ENCODE measurements around the gene LRRC4C.
A peak's percentile ranks its signal among the peaks of the same experiment; 100 is the strongest.

LRRC4C gene

DNA sequence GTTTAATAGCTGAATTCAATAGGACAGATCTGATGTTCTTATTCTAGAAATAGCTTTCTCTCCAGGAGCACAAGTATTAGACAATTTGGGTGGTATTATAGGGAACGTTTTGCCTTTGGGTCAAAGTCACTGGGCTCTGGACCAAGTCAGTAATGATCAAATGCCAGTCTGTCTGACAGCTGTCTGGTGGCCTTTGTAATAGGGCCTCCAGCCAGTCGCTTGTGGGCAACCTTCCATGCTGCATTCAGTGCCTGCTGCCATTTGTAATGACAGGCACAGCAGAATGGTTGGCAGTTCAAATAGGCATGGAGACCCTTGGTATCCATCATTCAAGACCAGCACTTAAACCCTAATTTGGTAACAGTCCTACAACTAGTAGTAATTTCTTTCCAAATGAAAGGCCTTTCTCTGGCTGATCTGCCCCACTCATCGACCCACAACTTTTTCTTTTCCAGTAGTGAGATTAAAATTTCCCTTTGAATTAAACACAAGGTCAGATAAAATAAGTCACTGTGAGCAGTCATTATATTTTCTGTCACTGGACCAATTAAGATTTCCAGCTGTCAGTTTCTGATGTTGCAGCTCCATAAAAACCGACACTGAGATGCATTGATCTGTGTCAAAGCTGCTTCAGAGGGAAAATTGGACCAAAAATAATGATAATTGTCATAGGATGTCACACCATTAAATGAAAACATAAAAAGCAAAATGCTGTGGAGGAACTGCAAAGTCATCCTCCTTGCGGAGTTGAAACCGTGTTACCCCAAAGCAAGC lies 1038.1 kb downstream of the LRRC4C start:
- DNase-seq: no peak

DNA sequence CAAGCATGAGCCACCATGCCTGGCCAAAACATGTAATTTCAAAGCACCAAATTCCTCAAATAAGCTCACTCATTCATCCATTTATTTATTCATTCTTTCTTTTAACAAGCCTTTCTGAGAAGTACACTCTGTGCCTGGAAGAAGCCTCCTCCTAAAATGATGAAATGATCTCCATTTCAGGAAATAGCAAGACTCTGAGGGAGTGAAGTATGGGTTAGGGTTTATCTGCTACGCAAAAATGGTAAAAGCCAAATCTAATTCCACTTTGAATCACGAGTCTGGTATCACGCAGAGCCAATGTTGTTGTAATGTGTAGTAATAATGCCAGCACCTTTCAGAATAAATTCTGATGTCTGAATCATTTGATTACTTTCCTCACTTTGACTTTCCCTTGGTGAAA lies 1041.8 kb downstream of the LRRC4C start:
- no peak for DNase-seq

DNA sequence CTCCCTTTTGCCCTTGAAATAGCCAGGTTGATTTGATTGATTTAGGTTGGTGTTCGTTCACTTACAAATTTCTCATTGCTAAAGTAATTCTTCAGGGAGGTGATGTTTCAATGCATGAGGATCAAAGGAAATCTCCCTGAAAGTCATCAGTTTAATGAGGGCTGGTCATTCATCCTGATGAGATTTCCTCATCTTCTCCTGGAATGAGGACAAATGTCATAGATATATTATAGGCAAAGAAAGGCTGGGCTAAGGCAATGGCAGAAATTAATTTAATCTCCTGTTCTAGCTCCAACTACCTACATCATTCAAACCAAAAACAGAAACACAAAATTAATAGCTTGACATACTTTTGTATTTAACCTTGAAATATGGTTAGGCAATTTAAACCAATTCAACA lies 1052.1 kb downstream of the LRRC4C start:
- DNase-seq: no peak

DNA sequence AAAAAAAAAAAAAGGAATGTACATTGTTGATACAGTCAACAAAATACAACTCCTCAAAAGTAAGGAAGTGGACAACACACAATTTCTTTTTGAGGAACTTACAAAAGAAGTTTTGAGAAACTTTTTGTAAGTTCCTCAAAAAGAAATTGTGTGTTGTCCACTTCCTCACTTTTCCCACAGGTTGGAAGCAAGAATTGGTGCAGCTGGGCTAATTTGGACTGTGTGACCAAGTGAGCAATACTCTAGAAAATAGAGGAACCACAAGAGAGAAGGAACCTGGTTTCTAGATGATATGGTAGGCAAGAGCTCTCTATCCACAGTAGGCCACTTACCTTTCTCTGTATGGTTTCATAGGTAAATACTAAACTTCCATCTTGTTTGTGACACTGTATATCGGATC lies 1053.8 kb downstream of the LRRC4C start:
- no peak for DNase-seq

DNA sequence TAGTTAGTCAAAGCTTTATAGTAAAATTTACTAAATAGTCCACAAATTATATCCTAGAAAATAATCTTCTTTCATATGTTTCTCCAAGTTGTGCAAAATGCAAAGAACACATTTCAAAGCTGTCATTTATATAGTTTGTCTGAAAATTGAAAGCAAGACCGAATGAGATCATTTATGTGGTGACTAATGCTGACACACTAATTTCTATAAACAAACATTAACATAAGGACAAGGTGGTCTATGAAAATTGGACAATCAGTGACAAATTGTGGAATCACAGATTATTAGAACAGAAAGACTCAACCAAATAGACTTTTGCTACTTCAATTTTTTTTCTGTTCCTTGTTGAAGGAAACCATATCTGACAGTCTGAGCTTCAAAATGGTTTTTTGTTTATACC lies 1056.1 kb downstream of the LRRC4C start:
- DNase-seq: no peak

DNA sequence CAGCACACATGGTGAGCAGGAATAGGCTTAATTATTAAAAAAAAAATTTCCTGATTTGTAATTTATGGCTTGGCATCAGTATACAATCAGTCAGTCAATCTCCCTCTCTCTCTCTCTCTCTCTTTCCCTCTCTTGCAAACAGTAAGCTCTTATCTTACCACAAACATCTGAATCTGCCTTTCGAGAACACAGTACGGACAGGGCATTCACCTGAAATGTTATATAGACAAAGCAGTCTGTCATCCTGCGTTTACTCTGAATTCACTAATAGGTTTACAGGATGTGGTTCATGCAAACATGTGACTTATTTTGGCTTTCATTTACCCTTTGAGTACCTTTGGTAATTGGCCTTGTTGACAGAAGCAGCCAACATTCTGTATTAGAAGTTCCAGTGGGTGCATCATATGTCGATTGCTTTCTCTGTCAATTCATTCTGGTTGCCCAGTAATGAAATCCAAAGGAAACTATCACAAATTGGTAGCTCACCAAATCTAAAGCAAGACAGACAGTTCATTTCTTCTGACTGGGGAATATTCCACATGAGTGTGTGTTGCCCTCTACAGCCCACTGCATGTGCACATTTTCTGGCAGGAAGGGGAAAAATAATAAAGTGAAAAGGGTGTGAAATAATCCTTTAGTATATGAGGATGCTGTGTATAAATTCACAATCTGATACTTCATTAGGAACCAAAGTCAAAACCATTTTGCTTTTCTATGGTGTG lies 1058.2 kb downstream of the LRRC4C start:
- DNase-seq: peak; percentile 4

DNA sequence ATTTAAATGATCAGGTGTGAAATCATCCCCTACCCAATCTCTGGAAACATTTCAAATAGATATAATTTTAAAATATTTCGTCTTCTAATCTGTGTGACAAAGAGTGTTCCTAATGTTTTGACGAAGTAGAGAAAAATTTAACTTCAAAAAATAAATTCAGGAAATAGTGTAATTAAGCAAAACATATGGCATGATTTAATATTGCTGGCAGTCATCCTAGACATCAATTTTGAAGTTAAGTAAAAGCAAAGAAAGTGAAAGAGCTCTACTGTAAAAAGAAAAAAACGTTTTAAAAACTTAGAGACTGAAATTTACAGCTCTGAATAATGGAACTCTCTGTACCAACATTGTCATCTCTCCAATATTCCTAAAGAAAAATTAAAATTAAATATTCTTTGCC lies 1062.3 kb downstream of the LRRC4C start:
- no peak for DNase-seq

DNA sequence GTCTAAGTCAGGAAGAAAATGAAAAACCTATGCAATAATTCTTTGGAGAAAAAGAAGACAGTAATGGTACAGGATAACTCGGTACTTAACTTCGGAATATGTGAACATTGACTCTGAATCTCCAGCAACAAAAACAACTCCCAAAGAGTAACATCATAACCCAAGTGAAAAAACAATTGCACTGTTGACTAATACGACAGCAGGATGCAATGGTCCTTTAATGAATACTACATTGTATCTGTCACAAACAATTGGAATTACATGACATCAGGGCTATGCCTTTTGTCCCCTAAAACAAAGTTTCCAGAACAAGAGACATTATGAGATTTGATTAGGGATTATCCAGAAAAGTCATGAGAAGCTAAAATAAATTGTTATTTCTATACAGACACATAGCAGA lies 1065.9 kb downstream of the LRRC4C start:
- DNase-seq: no peak

DNA sequence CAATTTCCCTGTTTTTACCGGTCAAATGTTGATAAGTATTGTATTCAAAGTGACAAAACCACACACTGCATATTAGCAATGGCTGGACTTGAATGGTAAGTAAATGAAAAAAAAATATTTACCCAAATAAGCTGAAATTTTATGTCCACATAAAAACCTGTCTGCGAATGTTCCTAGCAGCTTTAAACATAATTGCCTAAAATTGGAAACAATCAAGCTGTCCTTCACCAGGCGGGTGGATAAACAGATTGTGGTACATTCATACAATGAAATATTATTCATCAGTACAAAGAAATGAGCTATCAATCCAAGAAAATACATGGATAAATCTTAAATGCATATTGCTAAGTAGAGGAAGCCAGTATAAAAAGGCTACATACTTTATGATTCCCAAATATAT lies 1067.8 kb downstream of the LRRC4C start:
- DNase-seq: no peak

DNA sequence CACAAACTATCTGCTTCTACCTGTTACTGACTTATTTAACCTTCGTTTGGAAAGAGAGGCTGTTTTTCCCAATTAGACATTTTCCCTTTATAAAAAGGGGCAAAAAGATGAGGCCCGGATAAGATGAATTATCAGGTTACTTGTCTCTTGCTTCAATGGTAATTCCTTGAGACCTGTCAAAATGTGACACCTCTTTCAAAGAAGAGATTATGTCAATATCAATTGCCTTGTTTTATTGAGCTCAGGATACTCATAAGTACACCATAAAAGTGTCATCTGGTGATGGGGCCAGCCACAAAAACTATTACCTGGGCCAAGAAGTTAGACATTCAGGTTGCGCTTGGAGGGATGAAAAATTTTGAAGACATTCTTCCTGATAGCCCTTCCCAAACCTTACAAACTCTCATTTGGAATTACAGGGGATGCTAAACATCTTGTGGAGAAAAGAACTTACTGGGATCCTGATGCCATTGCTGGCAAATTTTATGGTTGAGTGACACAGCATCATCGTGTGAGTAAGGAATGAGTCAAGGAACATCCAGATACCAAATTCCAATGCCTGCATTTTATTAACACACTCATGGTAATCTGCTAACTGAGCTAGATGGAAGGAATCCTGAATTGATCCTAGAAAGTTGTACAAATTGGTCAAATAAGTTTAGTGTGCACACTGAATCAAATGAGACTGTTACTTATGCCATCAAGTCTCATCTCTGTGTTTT lies 1071.2 kb downstream of the LRRC4C start:
- DNase-seq: no peak

DNA sequence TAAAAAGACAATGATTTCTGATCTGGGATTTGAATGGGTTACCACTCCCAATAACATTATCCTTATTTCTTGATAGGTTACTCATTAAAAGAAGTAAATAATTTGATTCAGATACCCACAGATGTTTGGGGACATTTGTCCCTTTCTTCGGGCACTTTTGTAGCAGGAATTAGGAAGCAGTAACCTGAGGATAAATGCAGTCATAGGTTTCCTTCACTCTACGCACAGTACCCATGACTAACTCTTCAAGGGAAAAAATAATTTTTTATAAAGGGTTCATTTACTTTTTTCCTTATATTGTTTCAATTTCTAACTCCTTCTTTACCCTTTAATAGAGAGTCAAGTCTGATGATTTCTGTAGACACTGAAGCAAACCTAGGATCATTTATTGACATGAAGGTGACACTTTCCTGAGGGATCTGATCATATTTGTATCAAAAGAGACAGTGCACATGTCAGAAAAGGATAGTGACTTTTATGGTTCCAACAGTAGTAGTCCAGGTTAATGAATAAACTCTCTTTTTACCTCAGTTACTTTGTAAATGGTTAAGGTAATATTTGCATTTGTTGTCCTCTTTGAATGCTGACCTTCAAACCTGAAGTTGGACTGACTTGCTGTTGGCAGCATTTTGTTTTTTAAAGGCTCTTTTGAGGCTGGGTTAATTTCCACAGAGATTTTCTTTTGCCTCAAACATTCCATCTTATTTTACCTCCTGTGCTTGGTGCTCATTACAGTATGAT lies 1072.0 kb downstream of the LRRC4C start:
- DNase-seq: no peak

DNA sequence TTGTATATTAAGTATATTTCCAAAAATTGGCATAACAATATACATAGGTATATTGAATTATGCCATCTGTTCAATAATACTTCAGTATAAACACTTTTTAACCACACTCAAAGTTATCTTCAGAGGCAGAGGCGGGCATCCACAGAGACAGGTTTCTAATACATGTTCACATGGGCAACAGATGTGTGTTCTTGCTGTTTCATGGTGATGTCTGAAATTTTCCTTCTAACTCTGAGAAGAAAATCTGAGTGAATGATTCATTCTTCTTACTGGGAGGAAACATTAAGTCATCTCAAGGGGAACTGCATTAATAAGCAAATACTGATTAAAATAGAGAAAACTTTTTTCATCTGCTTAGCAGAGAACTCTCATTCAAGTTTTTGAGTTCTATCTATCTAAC lies 1074.5 kb downstream of the LRRC4C start:
- DNase-seq: no peak

DNA sequence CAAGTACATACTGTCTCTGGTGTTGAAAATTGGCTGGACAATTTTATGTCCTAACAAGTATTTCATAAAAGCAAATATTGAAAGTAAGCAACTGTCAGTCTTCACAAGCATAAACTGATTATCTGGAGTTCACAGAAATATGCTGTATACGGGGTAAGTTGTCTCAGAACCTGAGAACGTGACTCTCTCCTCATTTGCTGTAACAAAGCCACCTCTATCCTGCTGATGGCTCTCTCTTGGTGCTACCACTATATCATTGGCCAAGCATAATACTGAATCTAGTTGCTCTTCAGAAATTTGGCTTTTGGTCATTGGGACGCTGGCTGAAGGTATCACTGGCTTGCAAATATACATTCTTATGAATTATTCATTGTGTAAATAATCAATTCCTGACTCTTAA lies 1078.0 kb downstream of the LRRC4C start:
- no peak for DNase-seq

DNA sequence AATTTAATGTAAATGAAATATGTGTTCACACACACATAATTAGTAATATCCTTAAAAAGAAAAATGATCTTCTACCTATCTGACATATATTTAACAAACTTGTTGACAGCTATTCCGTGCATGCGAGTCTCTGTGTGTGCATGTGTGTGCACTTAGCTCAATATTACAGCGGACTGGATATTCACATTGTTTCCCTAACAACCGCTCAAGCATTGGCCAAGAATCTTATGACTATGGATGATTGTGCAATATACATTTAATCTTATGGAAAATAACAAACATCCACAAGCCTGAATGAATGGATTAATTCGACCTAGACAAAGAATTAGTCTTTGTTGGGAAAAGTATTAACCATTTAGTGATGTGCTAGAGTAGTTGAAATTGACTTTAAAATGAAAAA lies 1078.6 kb downstream of the LRRC4C start:
- no peak for DNase-seq

DNA sequence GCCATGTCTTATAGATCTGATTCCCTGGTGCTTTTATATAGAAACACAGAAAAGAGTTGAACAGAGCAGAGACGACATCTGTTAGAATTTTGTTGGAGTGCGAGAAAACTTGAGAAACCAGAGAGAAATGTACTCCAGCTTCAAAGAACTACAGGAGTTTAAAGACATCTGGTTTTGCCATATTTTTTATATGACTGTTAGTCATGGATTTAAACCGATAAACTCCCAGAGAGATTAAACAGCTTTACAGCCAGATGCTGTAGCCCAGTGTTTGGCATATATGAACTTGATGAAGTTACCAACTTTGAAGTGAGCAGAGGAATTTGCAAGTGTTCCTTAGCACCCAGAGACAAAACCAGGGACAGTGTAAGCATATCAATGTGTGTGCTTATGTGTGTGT lies 1083.1 kb downstream of the LRRC4C start:
- DNase-seq: no peak

DNA sequence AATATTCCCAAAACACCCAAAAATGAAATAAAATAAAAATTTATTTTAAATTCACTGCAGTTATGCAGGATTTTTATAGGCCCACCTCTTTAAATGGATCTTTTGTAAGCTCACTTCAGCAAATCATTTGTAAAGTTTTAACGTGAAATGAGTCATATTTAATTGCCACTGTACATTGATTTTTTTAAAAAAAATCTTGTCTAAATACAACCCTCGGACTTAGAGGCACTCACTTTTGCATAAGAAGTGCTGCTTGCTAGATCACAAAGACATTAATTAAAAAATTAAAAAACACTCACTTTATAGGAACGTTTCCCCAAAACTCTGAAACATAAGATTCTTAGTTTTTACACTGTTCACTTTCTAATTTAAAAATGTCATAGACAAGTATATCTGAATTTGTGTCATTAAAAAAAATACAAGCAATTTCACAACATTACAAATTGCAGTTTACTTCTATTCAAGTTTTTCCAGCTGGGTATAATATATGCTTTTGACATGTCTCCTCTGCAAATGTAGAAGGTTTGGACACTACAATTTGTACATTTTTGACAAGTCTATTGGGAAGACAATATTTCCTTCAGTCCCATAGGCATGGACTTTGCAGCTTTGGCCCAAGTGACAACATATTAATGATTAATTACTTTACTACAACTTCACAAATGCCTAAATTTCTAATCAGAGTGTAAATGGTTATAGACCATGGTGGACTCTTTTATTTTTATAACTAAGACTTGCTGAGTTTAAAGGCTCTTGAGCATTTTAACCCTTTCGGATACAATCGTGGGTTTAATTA lies 1088.4 kb downstream of the LRRC4C start:
- no peak for DNase-seq

DNA sequence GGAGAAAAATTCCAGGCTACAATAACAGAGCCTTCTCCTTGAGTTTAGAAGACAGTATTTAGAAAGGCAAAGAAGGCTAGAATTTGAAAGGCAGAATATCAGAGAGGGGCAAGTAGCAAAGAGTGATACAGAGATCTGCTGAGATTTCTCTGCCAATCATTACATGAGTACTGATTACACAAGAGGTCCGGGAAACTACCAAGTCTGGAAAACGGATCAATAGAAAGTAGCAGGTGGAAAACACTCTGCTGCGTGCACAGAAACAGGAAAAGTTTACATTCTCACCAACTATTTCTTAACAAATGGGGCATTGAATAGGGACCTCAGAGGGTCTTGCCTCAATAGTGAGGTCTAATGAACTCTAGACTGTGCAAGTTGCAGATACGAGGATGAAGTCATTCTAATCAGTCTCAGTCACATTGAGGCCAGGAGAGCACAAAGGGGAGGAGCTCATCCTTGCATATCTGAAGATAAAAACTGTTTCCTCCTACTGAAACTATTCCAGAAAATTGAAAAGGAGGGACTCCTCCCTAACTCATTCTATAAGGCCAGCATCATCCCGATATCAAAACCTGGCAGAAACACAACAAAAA lies 1099.2 kb downstream of the LRRC4C start:
- no peak for DNase-seq

DNA sequence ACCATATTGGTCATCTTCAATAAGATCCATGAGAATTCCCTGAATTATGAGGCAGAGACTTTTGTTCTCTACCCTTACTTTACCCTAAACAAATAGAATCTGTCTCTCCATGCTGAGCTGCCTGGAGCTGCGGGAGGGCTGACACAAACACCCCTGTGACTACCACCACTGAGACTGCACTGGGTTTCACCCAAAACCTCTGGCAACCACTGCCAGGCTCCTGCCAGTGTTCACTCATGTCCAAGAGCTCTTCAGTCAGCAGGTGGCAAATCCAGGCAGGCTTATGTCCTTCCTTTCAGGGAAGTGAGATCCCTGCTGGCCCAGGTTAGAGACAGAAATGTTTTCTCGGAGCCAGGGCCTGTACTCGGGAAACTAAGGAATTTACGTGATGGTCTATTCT lies 1105.3 kb downstream of the LRRC4C start:
- no peak for DNase-seq

DNA sequence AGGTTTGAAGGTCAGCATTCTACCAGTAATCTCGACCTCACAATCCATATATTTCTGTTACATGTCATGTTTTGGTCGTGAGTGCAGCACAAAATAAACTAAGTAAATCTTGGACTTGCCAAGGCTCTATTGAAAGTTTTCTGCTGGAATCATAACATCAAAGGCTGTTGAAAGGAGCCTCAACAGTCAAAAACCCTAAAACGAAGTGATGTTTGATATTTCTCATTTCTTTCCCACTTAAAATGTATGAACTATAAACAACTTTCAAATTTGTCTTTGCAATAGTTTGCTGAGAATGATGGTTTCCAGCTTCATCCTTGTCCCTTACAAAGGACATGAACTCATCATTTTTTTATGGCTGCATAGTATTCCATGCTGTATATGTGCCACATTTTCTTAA lies 1118.5 kb downstream of the LRRC4C start:
- no peak for DNase-seq

DNA sequence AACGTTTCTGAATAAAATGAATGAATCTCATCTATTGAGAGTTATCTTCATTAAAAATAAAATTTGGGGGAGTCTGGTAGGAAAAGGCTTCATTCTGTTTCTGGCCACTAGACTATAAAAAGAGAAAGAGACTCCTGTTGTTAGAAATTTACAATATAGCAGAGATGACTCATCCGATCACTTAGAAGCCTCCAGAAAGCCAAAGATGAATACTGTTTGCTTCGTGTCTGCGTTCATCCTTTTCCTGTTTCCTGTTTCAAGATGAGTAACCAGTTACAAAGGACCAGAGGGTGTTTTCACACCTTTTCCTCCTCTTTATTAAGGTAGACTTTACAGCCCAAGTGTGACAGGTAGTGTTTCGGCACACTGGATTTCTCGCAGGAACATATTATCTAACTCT lies 1120.7 kb downstream of the LRRC4C start:
- DNase-seq: no peak

DNA sequence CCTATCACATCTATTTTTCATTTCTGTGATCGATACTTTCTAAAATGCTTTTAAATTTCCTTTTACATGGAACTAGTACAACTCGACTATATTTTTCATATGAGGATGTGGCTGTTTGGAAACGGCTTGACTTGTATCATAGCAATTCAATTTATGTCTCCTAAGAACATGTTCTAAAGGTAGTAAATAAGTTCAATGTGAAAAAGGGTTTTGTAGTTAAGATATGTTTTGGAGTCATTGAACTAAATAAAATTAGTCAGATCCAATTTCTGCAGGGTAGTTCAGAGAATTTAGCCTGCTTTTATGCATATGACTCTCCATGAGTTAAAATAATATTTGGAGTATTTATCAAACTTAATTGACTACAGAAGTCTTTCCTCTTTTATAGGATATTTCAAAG lies 1121.4 kb downstream of the LRRC4C start:
- DNase-seq: no peak

DNA sequence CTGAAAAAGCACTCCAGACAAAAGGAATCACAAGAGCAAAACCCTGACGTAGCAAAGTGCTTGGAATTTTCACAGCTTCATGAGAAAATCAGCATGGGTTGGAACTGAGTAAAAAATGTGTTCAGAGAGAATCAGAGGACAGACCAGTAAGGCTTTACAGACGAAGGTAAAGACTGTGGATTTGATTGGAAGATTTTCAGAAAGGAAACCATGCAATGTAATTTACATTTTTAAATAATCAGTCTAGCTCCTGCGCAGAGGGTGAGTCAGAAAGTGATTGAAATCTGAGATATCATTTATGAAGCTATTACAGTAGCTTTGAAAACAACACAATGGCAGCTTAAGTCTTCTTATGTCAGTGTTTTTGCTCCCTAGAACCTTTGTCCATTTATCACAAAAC lies 1122.3 kb downstream of the LRRC4C start:
- no peak for DNase-seq

Data from NCI-H510A treated with DMSO at 0.1 percent for 48 hours (cell line).